Sciatic nerve (tissue), 2 donors: ENCODE data around the gene GRK2. TPM values are rescaled to one million over a fixed set of nuclear protein-coding genes. Genes with fewer than 3 reads are reported as not detected.

Experiments
- ATAC-seq: fragments of 200-7000 bp; cut with Tn5 transposase; one replicate; pipeline ENCODE4 v1.9.1; 2020; ENCODE audit warnings: mild to moderate bottlenecking, moderate library complexity
- DNase-seq: peaks from one replicate; pipeline ENCODE4 v3.0.0-alpha.2; 2020; ENCODE audit warnings: low spot score
- intact Hi-C: fragments of 100-400 bp; cut with DNase I; formaldehyde crosslinking; loops from one replicate; pipeline ENCODE4 v1.14.2; 2022
- total RNA-seq: library from RNA; stranded (reverse); fragmentation: NEBNext Ultra II Directional; extraction: Animal tissue kit (Norgen Biotek cat#: 25700); gene quantifications from one replicate; pipeline ENCODE4 v1.2.1, GENCODE V29; 2021
- donor health status: DM: no; HTN: no; CAD: no.
- donor health status: DM: no; HTN: no; CAD: no.

The GRK2 gene
- total RNA-seq, 1 donor from 2014 or later: 61.7 TPM

- DNase-seq: no peak
- no peak for ATAC-seq
- intact Hi-C loops: loop anchor here (10.0 kb wide), 1 partner anchor 195 kb away; no protein-coding TSS in a partner anchor
Measured at GRCh38 chr11:67320011-67320410, 53.7 kb downstream of the GRK2 start.

- ATAC-seq (no peak), DNase-seq (no peak)
- intact Hi-C loops: loop anchor here (10.0 kb wide), 1 partner anchor 196 kb away; no protein-coding TSS in a partner anchor
Measured at GRCh38 chr11:67320691-67321090, 54.4 kb downstream of the GRK2 start.

- intact Hi-C loops: loop anchor here (10.0 kb wide), 1 partner anchor 197 kb away; no protein-coding TSS in a partner anchor
- DNase-seq: no peak
Measured at GRCh38 chr11:67321313-67321871, 55.1 kb downstream of the GRK2 start.

GRCh38 chr11:67322049-67322448, 55.8 kb downstream of the GRK2 start:
- no peak for ATAC-seq
- intact Hi-C loops: loop anchor here (10.0 kb wide), 1 partner anchor 197 kb away; no protein-coding TSS in a partner anchor
- no peak for DNase-seq

More at GRCh38 chr11:67321313-67321871, 55.1 kb downstream of the GRK2 start:
- no peak for ATAC-seq

GRCh38 chr11:67323526-67323925, 57.3 kb downstream of the GRK2 start:
- intact Hi-C loops: loop anchor here (10.0 kb wide), 1 partner anchor 199 kb away; no protein-coding TSS in a partner anchor
- DNase-seq (no peak), ATAC-seq (no peak)

GRCh38 chr11:67332081-67332691, 65.9 kb downstream of the GRK2 start:
- no peak for ATAC-seq
- intact Hi-C loops: no loop called here
- DNase-seq: no peak

Other genes with a start within 250 kb of the GRK2 start
- gene SYT12, start 243.3 kb upstream of the GRK2 start, total RNA-seq: 0.71 TPM
- gene RHOD, start 209.6 kb upstream of the GRK2 start, total RNA-seq: 10.3 TPM
- 92.8 TPM for gene KDM2A, start 147.2 kb upstream of the GRK2 start, total RNA-seq
- gene ANKRD13D, start 22.8 kb downstream of the GRK2 start, total RNA-seq: 69.7 TPM
- 40.7 TPM for gene SSH3, start 37.1 kb downstream of the GRK2 start, total RNA-seq
- gene POLD4, start 87.1 kb downstream of the GRK2 start, total RNA-seq: 43.5 TPM
- 7.5 TPM for gene CLCF1, start 107.1 kb downstream of the GRK2 start, total RNA-seq
- gene RAD9A, start 125.5 kb downstream of the GRK2 start, total RNA-seq: 23.8 TPM
- gene PPP1CA, start 135.4 kb downstream of the GRK2 start, total RNA-seq: 56.2 TPM
- 7.4 TPM for gene TBC1D10C, start 137.6 kb downstream of the GRK2 start, total RNA-seq
- gene CARNS1, start 149.2 kb downstream of the GRK2 start, total RNA-seq: 8.4 TPM
- 30.8 TPM for gene RPS6KB2, start 162.0 kb downstream of the GRK2 start, total RNA-seq
- 4.2 TPM for gene PTPRCAP, start 171.2 kb downstream of the GRK2 start, total RNA-seq
- gene CORO1B, start 177.0 kb downstream of the GRK2 start, total RNA-seq: 59.8 TPM
- not detected for gene GPR152, start 186.3 kb downstream of the GRK2 start, total RNA-seq
- 2.5 TPM for gene CABP4, start 188.9 kb downstream of the GRK2 start, total RNA-seq
- gene TMEM134, start 202.8 kb downstream of the GRK2 start, total RNA-seq: 49.9 TPM
- gene AIP, start 216.6 kb downstream of the GRK2 start, total RNA-seq: 72.0 TPM
- gene PITPNM1, start 238.9 kb downstream of the GRK2 start, total RNA-seq: 80.0 TPM
- gene CDK2AP2, start 241.7 kb downstream of the GRK2 start, total RNA-seq: 73.6 TPM